ENCODE data around the gene ELANE.

The ELANE gene

DNA sequence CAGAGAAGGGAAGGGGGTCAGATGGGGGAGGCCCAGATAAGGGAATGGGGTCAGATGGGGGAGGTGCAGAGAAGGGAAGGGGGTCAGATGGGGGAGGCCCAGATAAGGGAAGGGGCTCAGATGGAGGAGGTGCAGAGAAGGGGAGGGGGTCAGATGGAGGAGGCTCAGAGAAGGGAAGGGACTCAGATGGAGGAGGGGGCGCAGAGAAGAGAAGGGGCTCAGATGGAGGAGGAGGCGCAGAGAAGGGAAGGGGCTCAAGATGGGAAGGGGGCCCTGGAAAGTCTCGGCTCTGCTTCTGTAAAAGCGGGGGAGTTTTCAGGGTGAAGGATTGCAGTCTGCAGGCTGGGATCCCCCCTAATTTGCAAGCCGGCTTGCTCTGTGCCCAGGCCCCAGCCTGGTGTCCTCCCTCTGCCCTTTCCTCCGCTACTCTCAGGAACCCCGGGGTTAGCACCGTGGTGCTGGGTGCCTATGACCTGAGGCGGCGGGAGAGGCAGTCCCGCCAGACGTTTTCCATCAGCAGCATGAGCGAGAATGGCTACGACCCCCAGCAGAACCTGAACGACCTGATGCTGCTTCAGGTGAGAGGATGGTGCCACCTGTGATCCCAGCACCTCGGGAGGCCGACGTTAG lies 22.9 kb upstream of the ELANE start:
- Histone ChIP-seq H3K23ac (ENCODE audit: low read length) (no peak overlapping the region), H4K12ac (ENCODE audit: low read depth, low read length) (no peak overlapping the region), H3K79me1 (ENCODE audit: low read length) (no peaks in the 10 kb centered on the region), H4K91ac (ENCODE audit: low read depth, low read length) (no peak overlapping the region), H3K9ac (ENCODE audit: low read length) (no peak overlapping the region), H2BK12ac (ENCODE audit: low read length) (no peak overlapping the region), H2BK120ac (ENCODE audit: insufficient read depth, low read length, poor library complexity) (no peak overlapping the region), H2AFZ (ENCODE audit: insufficient read depth, low read length, poor library complexity) (no peak overlapping the region), H3K18ac (ENCODE audit: low read length) (no peak overlapping the region), H2BK5ac (ENCODE audit: low read depth, low read length, poor library complexity) (no peak overlapping the region), H3K27me3 (ENCODE audit: insufficient read depth, low read length) (no peaks in the 10 kb centered on the region), H3K4me3 (ENCODE audit: low read depth, low read length) (no peak overlapping the region), H3K4me2 (ENCODE audit: low read length) (no peak overlapping the region), H4K8ac (ENCODE audit: low read depth, low read length) (no peak overlapping the region), H3K9me3 (ENCODE audit: insufficient read depth, low read depth, low read length) (peaks cover 3% of the 10 kb centered on the region), H3K4me1 (ENCODE audit: control insufficient read depth in 1 of 2, insufficient read depth in 2 of 2, low read length in 2 of 2) (no peaks in the 10 kb centered on the region), H3K36me3 (ENCODE audit: control insufficient read depth in 1 of 2, insufficient read depth in 2 of 2, low read length in 2 of 2) (no peaks in the 10 kb centered on the region), H2AK5ac (ENCODE audit: low read length) (no peak overlapping the region), H3K27ac (ENCODE audit: low read depth, low read length) (no peak overlapping the region), H3K79me2 (ENCODE audit: control insufficient read depth, insufficient read depth, low read length, poor library complexity) (no peaks in the 10 kb centered on the region), H3K4ac (ENCODE audit: low read depth, low read length) (no peak overlapping the region), H3K14ac (ENCODE audit: low read length) (no peak overlapping the region)
- no peak for DNase-seq
- no CpG with 5 or more reads among the region's 18 CpGs for WGBS (ENCODE audit: extremely low coverage, insufficient coverage, insufficient read length)

DNA sequence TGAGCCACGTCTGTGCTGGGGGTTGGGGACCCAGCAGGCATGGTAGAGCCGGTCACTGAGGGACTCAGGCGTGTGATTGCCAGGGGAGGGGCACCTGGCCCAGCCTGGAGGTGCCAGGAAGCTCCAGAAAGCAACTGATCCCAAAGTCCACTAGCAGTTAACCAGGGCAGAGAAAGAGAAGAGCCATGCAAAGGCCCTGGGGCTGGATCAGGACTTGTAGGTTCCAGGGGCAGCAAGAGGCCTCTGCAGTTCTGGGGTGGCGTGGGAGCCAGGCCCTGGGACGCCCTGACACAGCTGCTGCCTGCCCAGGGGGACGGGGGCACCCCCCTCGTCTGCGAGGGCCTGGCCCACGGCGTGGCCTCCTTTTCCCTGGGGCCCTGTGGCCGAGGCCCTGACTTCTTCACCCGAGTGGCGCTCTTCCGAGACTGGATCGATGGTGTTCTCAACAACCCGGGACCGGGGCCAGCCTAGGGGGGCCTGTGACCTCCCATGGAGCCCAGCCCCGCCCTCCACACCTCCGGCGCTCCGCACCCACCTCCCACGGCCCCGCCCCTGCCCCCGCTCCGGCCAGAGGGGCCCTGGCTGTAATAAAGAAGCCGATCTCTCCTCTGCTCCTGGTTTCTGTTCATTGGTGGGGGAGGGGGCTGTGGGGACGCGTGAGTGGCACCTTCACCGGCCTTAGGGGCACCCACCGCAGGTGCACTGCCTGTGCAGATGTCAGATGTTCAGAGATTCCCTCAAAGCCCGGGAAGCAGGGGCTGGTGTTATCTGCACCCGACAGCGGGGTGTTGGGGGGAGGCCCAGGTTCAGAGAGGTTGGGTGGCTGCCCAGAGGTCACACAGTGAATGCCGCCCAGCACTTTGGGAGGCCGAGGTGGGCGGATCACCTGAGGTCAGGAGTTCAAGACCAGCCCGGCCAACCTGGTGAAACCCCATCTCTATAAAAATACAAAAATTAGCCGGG lies 20.4 kb upstream of the ELANE start:
- Histone ChIP-seq H2BK120ac (ENCODE audit: insufficient read depth, low read length, poor library complexity) (no peak overlapping the region), H2AFZ (ENCODE audit: insufficient read depth, low read length, poor library complexity) (no peak overlapping the region), H3K18ac (ENCODE audit: low read length) (no peak overlapping the region), H3K79me2 (ENCODE audit: control insufficient read depth, insufficient read depth, low read length, poor library complexity) (no peaks in the 10 kb centered on the region), H3K4me2 (ENCODE audit: low read length) (no peak overlapping the region), H3K36me3 (ENCODE audit: control insufficient read depth in 1 of 2, insufficient read depth in 2 of 2, low read length in 2 of 2) (no peaks in the 10 kb centered on the region), H4K12ac (ENCODE audit: low read depth, low read length) (no peak overlapping the region), H3K4me1 (ENCODE audit: control insufficient read depth in 1 of 2, insufficient read depth in 2 of 2, low read length in 2 of 2) (no peaks in the 10 kb centered on the region), H3K4me3 (ENCODE audit: low read depth, low read length) (no peak overlapping the region), H3K27me3 (ENCODE audit: insufficient read depth, low read length) (no peaks in the 10 kb centered on the region), H2BK12ac (ENCODE audit: low read length) (no peak overlapping the region), H3K14ac (ENCODE audit: low read length) (no peak overlapping the region), H3K4ac (ENCODE audit: low read depth, low read length) (no peak overlapping the region), H2AK5ac (ENCODE audit: low read length) (no peak overlapping the region), H3K27ac (ENCODE audit: low read depth, low read length) (no peak overlapping the region), H3K9ac (ENCODE audit: low read length) (no peak overlapping the region), H3K79me1 (ENCODE audit: low read length) (no peaks in the 10 kb centered on the region), H2BK5ac (ENCODE audit: low read depth, low read length, poor library complexity) (no peak overlapping the region), H3K9me3 (ENCODE audit: insufficient read depth, low read depth, low read length) (peaks cover 3% of the 10 kb centered on the region), H4K8ac (ENCODE audit: low read depth, low read length) (no peak overlapping the region), H3K23ac (ENCODE audit: low read length) (no peak overlapping the region), H4K91ac (ENCODE audit: low read depth, low read length) (no peak overlapping the region)
- no peak for DNase-seq
- WGBS (ENCODE audit: extremely low coverage, insufficient coverage, insufficient read length) = no CpG with 5 or more reads among the region's 38 CpGs

- Histone ChIP-seq H3K4me3 (ENCODE audit: low read depth, low read length) (no peak overlapping the region), H4K12ac (ENCODE audit: low read depth, low read length) (no peak overlapping the region), H2BK120ac (ENCODE audit: insufficient read depth, low read length, poor library complexity) (no peak overlapping the region), H3K4me1 (ENCODE audit: control insufficient read depth in 1 of 2, insufficient read depth in 2 of 2, low read length in 2 of 2) (no peaks in the 10 kb centered on the region), H3K27ac (ENCODE audit: low read depth, low read length) (no peak overlapping the region), H3K4me2 (ENCODE audit: low read length) (no peak overlapping the region), H2AK5ac (ENCODE audit: low read length) (no peak overlapping the region), H3K79me1 (ENCODE audit: low read length) (no peaks in the 10 kb centered on the region), H3K23ac (ENCODE audit: low read length) (no peak overlapping the region), H4K8ac (ENCODE audit: low read depth, low read length) (no peak overlapping the region), H3K14ac (ENCODE audit: low read length) (no peak overlapping the region), H3K4ac (ENCODE audit: low read depth, low read length) (no peak overlapping the region), H2BK12ac (ENCODE audit: low read length) (no peak overlapping the region), H3K18ac (ENCODE audit: low read length) (no peak overlapping the region), H3K27me3 (ENCODE audit: insufficient read depth, low read length) (no peaks in the 10 kb centered on the region), H3K9me3 (ENCODE audit: insufficient read depth, low read depth, low read length) (no peaks in the 10 kb centered on the region), H3K36me3 (ENCODE audit: control insufficient read depth in 1 of 2, insufficient read depth in 2 of 2, low read length in 2 of 2) (no peaks in the 10 kb centered on the region), H2BK5ac (ENCODE audit: low read depth, low read length, poor library complexity) (no peak overlapping the region), H3K9ac (ENCODE audit: low read length) (no peak overlapping the region), H2AFZ (ENCODE audit: insufficient read depth, low read length, poor library complexity) (no peak overlapping the region), H3K79me2 (ENCODE audit: control insufficient read depth, insufficient read depth, low read length, poor library complexity) (no peaks in the 10 kb centered on the region), H4K91ac (ENCODE audit: low read depth, low read length) (no peak overlapping the region)
- no CpG with 5 or more reads among the region's 24 CpGs for WGBS (ENCODE audit: extremely low coverage, insufficient coverage, insufficient read length)
- no peak for DNase-seq
Measured at GRCh38 chr19:834216-834615, 17.9 kb upstream of the ELANE start.

- no peaks in the 10 kb centered on the region for H3K27me3 ChIP-seq (ENCODE audit: insufficient read depth, low read length)
- no peak overlapping the region for H3K18ac ChIP-seq (ENCODE audit: low read length)
- no peak overlapping the region for H3K9ac ChIP-seq (ENCODE audit: low read length)
- H2AK5ac ChIP-seq (ENCODE audit: low read length) = no peak overlapping the region
- no peak overlapping the region for H4K8ac ChIP-seq (ENCODE audit: low read depth, low read length)
- no peak overlapping the region for H2BK12ac ChIP-seq (ENCODE audit: low read length)
- H3K23ac ChIP-seq (ENCODE audit: low read length) = no peak overlapping the region
- H3K4me1 ChIP-seq (ENCODE audit: control insufficient read depth in 1 of 2, insufficient read depth in 2 of 2, low read length in 2 of 2) = no peaks in the 10 kb centered on the region
- no peak overlapping the region for H3K4me3 ChIP-seq (ENCODE audit: low read depth, low read length)
- no peaks in the 10 kb centered on the region for H3K79me1 ChIP-seq (ENCODE audit: low read length)
- no peaks in the 10 kb centered on the region for H3K9me3 ChIP-seq (ENCODE audit: insufficient read depth, low read depth, low read length)
- H2BK120ac ChIP-seq (ENCODE audit: insufficient read depth, low read length, poor library complexity) = no peak overlapping the region
- H3K79me2 ChIP-seq (ENCODE audit: control insufficient read depth, insufficient read depth, low read length, poor library complexity) = no peaks in the 10 kb centered on the region
- H2BK5ac ChIP-seq (ENCODE audit: low read depth, low read length, poor library complexity) = no peak overlapping the region
- no CpG with 5 or more reads among the region's 36 CpGs for WGBS (ENCODE audit: extremely low coverage, insufficient coverage, insufficient read length)
- H2AFZ ChIP-seq (ENCODE audit: insufficient read depth, low read length, poor library complexity) = no peak overlapping the region
- DNase-seq = no peak
- H4K91ac ChIP-seq (ENCODE audit: low read depth, low read length) = no peak overlapping the region
- H3K27ac ChIP-seq (ENCODE audit: low read depth, low read length) = no peak overlapping the region
- H3K14ac ChIP-seq (ENCODE audit: low read length) = no peak overlapping the region
- H3K36me3 ChIP-seq (ENCODE audit: control insufficient read depth in 1 of 2, insufficient read depth in 2 of 2, low read length in 2 of 2) = no peaks in the 10 kb centered on the region
- no peak overlapping the region for H4K12ac ChIP-seq (ENCODE audit: low read depth, low read length)
- no peak overlapping the region for H3K4me2 ChIP-seq (ENCODE audit: low read length)
- H3K4ac ChIP-seq (ENCODE audit: low read depth, low read length) = no peak overlapping the region
Measured at GRCh38 chr19:835210-835810, 16.8 kb upstream of the ELANE start.
